NCI-H510A treated with DMSO at 0.1 percent for 48 hours (cell line): Measurements from ENCODE around the gene OTUD5.
"Not testable (repeated sequence)": the region's sequence is repeated elsewhere in the genome, so short reads cannot be mapped to it uniquely, and the experiment has no call there.

ENCODE experiments used
- DNase-seq: peaks from one replicate; lab custom pipeline; 2025; lab: John Stamatoyannopoulos, UW

OTUD5 gene, protein sequence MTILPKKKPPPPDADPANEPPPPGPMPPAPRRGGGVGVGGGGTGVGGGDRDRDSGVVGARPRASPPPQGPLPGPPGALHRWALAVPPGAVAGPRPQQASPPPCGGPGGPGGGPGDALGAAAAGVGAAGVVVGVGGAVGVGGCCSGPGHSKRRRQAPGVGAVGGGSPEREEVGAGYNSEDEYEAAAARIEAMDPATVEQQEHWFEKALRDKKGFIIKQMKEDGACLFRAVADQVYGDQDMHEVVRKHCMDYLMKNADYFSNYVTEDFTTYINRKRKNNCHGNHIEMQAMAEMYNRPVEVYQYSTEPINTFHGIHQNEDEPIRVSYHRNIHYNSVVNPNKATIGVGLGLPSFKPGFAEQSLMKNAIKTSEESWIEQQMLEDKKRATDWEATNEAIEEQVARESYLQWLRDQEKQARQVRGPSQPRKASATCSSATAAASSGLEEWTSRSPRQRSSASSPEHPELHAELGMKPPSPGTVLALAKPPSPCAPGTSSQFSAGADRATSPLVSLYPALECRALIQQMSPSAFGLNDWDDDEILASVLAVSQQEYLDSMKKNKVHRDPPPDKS

GRCh38 chrX:48957477-48957826 is at the start of gene OTUD5:
TSS of gene OTUD5 (minus strand) at chrX:48957607. CDS start at chrX:48957570, 37 bp downstream.
- DNase-seq, result no peak

DNA sequence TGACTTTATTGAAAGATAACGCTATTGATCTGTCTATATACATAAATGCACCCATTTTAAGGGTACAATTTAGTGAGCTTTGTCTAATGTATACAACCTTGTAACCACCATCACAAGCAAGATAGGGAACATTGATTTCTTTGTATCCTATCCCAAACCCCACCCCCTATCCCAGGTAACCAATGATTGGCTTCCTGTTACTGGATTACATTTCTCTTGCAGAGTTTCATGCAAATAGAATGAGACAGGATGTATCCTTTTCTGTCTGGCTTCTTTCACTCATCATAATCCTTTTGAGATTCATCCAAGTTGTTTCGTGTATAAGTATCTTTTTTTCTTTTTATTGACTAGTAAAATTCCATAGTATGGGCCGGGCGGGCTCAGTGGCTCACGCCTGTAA is 46.3 kb upstream of the OTUD5 start:
- DNase-seq, result peak; percentile 2

DNA sequence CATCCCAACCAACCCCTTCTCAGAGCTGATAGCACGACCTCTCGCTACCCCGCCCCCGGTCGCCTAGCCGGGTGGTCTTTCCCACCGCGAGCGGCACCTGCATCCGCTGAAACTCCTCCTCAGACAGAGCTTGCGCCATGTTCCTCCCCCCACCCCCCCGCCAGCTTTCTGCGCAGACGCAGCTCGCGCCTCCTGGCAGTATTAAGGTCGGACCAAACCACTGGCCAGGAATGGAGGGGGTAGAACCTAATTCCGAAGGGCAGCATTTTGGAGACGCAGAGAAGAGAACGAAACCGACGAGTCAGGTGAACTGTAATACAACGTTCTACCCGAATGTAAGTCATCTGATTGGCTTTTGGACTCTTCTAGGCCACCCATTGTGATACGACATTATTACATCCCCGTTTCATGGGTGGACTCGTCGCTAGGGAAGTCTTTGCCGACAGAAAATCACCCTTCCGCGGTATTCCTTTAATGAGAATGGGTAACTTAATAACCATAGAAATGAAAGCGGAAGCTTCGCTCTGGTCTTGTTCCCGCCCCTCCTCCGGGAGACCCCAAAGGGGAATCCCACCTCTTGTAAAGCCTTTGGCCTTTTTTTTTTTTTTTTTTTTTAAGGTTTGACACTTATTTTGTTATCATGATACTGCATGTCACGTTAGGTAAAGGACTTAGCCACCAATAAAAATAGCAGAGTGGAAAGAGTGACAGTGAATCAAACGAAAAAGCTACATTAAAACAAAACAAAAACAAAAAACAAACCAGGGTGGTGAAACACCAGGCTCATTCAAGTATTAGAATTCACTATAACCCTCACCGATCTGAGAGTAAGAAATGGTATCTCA is 44.9 kb upstream of the OTUD5 start, which contains the start of gene GRIPAP1:
GRIPAP1 (minus strand) TSS at position 174 of the 845 bp plus-strand sequence; CDS start at position 139, 35 bp downstream.
- peak; percentile 71 for DNase-seq

- no peak for DNase-seq
Measured at GRCh38 chrX:49001521-49002090, 44.2 kb upstream of the OTUD5 start.

DNA sequence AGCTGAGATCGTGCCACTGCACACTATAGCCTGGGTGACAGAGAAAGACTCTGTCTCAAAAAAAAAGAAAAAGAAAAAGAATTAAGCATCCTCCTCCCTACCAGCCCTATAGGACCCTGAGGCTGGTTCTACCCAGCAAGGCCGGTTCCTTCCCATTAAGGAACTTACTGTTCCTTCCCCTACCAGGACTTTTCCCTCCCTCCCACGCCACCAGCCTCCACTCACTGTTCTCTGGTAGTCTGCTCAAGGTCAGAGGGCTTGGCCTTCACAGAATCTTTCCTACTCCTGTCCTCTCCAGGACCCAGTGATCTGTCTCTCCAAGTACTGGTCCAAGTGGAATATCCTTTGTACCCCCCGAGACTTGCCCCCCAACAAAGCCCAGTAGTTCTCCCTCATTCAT is 43.2 kb upstream of the OTUD5 start:
- no peak for DNase-seq

GRCh38 chrX:48999030-48999429 is 41.6 kb upstream of the OTUD5 start:
- no peak for DNase-seq

GRCh38 chrX:48998391-48998790 is 41.0 kb upstream of the OTUD5 start:
- DNase-seq, result no peak

- no peak for DNase-seq
Measured at GRCh38 chrX:48997865-48998264, 40.5 kb upstream of the OTUD5 start.

GRCh38 chrX:48997455-48997854 is 40.0 kb upstream of the OTUD5 start:
- DNase-seq, result no peak

DNA sequence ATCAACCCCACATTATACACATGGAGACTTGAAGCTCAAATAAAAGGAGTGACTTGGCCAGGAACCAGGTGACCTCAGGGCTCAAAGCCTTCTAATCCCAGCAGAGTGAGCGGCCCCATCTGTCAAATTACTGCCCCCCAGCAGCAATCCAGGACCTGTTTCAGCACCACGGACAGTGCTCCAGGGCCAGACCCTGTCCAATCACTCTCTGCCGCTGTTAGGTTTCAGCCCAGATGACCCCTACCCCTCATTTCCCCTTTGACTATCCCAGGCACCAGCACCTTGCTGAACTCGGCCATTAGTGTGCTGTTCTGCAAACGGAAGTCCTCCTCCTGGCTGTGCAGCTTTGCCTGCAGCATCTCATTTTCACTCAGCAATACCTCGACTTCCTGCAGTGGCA is 39.6 kb upstream of the OTUD5 start:
- DNase-seq, result no peak

DNA sequence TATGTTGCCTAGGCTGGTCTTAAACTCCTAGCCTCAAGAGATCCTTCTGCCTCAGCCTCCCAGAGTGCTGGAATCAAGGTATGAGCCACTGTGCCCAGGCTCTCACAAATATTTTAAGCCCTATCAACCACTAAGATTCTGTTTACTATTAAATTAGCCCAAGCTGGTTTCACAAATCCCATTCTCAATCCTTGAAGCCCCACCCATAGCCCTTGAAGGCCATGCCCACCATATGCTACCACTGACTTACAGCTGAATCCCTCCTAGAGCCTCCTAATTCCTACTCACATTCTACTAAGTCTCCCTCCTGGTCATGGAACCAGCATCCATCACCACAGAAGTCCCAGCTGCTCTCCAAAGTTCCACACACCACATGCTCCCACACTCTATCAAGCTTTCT is 34.9 kb upstream of the OTUD5 start:
- no peak for DNase-seq

- no peak for DNase-seq
Measured at GRCh38 chrX:48989483-48989882, 32.1 kb upstream of the OTUD5 start.

GRCh38 chrX:48983896-48984295 is 26.5 kb upstream of the OTUD5 start:
- no peak for DNase-seq

DNA sequence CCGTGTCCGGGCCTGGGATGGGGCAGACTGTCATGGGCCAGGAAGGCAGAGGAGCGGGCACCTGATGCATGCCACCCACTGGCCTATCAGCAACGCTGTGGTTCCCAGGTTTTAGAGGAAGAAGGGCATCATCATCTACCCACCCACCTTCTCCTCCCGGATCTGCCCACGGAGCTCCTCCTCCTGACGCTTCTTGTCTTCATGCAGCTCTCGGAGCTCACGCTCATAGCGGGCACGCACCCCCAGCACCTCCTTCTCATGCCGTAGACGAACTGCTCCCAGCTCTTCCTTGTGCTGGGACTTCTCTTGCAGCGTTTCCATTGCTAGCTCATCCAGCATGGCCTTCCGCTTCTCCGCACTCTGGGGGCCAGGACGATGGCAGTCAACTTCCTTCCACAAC is 25.7 kb upstream of the OTUD5 start:
- DNase-seq, result no peak

DNA sequence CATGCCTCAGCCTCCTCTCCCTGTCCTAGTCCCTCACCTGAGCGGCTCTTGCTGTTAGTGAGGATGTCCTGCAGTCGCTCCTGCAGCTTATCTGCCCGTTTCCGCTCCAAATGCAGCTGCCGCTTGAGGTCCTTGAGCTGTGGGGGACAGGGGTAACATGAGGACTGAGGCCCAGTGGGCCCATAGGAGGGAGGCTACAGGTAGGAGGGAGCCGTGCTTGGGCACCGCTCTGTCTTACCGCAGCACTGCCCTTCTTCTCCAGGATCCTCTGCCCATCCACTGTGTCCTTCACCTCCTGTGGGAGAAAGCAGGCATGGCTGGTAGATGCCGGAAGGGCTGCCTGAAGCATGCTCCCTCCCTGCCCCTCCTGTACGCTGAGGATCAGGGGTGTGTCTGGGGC is 23.8 kb upstream of the OTUD5 start:
- DNase-seq, result no peak

GRCh38 chrX:48980341-48980740 is 22.9 kb upstream of the OTUD5 start:
- not testable (repeated sequence) for DNase-seq

- no peak for DNase-seq
Measured at GRCh38 chrX:48978226-48978625, 20.8 kb upstream of the OTUD5 start.

GRCh38 chrX:48976086-48976485 is 18.7 kb upstream of the OTUD5 start:
- DNase-seq, result no peak

DNA sequence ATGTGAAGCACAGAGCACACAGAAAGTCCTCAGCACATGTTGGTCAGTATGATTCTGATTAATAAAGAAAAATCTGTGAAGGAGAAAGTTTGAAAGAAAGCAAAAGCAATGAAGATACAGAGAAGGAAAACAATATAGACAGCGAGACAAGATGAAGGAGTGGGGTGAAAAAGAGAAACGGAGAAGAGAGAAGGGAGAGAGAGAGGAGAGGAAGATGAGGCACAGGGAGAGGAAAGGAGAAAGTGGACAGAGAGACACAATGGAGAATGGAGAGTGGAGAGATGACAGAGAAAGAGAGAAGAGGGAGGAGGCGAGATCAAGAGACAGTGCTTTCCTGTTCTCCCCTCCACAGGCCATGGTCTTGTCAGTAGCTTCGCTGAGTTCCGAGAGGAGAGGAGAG is 18.1 kb upstream of the OTUD5 start:
- no peak for DNase-seq

DNA sequence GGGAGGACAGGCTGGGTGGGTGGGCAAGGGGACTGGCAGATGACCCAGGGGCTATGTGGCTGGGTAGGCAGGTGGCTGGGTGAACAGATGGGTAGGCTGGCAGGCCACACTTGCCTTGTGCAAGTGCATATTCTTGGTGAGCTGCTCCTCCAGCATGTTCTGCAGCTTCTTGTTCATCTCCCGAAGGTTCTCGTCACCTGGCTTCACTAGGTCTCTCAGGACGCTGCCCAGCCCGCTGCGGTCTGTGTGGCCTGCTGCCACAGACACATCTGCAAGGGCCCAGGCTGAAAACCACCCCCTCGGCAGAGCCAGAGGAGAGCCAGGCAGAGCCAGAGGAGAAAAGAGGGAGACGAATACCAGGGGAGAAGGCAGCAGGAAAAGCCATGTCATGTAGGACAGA is 17.6 kb upstream of the OTUD5 start:
- no peak for DNase-seq

GRCh38 chrX:48974574-48974973 is 17.2 kb upstream of the OTUD5 start:
- no peak for DNase-seq

- DNase-seq, result no peak
Measured at GRCh38 chrX:48974033-48974432, 16.6 kb upstream of the OTUD5 start.
